T1000 (cell line): ENCODE data around the gene MT1X.
"Not testable (repeated sequence)": the region's sequence is repeated elsewhere in the genome, so short reads cannot be mapped to it uniquely, and the experiment has no call there.

Experiments
- DNase-seq: peaks from one replicate; lab custom pipeline; 2025; ENCODE audit warnings: mixed read lengths; lab: John Stamatoyannopoulos, UW

MT1X gene

GRCh38 chr16:56653218-56653617, 29.1 kb upstream of the MT1X start:
- DNase-seq, result no peak

GRCh38 chr16:56657555-56658326, 24.5 kb upstream of the MT1X start, which contains the start of gene MT1F:
Gene MT1F, plus strand, starts transcription at chr16:56657959. Its CDS starts 100 bp downstream, at chr16:56658059.
- no peak for DNase-seq

GRCh38 chr16:56658327-56658875, 23.9 kb upstream of the MT1X start:
- no peak for DNase-seq

- DNase-seq, result no peak
These were observed 19.6 kb upstream of the MT1X start for GRCh38 chr16:56662357-56663354.

GRCh38 chr16:56664506-56664905, 17.8 kb upstream of the MT1X start:
- no peak for DNase-seq

- DNase-seq, result not testable (repeated sequence)
These were observed 16.7 kb upstream of the MT1X start for GRCh38 chr16:56665286-56666261.

GRCh38 chr16:56667581-56668571, 14.4 kb upstream of the MT1X start, which contains the start of gene MT1G:
Gene MT1G, minus strand, starts transcription at chr16:56668065. Its CDS starts 72 bp downstream, at chr16:56667993.
- no peak for DNase-seq

- DNase-seq, result no peak
These were observed 13.0 kb upstream of the MT1X start, which contains the start of gene MT1H for GRCh38 chr16:56669005-56669839. Gene MT1H, plus strand, starts transcription at chr16:56669814. Its CDS starts 71 bp downstream, at chr16:56669885.

GRCh38 chr16:56669840-56670619, 12.2 kb upstream of the MT1X start:
- DNase-seq, result no peak

- no peak for DNase-seq
These were observed 11.7 kb upstream of the MT1X start for GRCh38 chr16:56670620-56670934.

GRCh38 chr16:56671691-56672090, 10.6 kb upstream of the MT1X start:
- not testable (repeated sequence) for DNase-seq

- DNase-seq, result not testable (repeated sequence)
These were observed 10.1 kb upstream of the MT1X start for GRCh38 chr16:56672171-56672570.

- no peak for DNase-seq
These were observed 9.3 kb upstream of the MT1X start for GRCh38 chr16:56672761-56673536.

- DNase-seq, result no peak
These were observed 8.3 kb upstream of the MT1X start for GRCh38 chr16:56673921-56674320.

GRCh38 chr16:56674570-56674969, 7.7 kb upstream of the MT1X start:
- not testable (repeated sequence) for DNase-seq

- DNase-seq, result no peak
These were observed 6.5 kb upstream of the MT1X start for GRCh38 chr16:56675685-56676210.

- DNase-seq, result no peak
These were observed 4.8 kb upstream of the MT1X start for GRCh38 chr16:56677474-56677873.
